Activated naive CD8-positive, alpha-beta T cell treated with anti-CD3 and anti-CD28 coated beads, Interleukin-2, amount 10 ng/mL, durations not matched to agents 7 days and 5 days (primary cell): ENCODE measurements around the gene CPN2. TPM values are rescaled to one million over a fixed set of nuclear protein-coding genes. Genes with fewer than 3 reads are reported as not detected.

Source experiments
- ATAC-seq: fragments of 150-1000 bp; cut with Tn5 transposase; one replicate; pipeline ENCODE4 v1.10.0; 2021; ENCODE audit warnings: low read depth, moderate library complexity
- POLR2A ChIA-PET: fragments of 350-600 bp; sonication (Branson Sonifier 250); formaldehyde crosslinking; loops from one replicate; lab custom pipeline; 2021; ENCODE audit warnings: antibody characterized with exemption; lab: Charles Lee
- DNase-seq: peaks from one replicate; pipeline ENCODE4 v3.0.0; 2021
- H3K27ac Mint-ChIP-seq: one replicate; pipeline ENCODE4 v1.8.0; 2022; ENCODE audit warnings: mild to moderate bottlenecking, mixed read lengths
- H3K27me3 Mint-ChIP-seq: one replicate; pipeline ENCODE4 v1.8.0; 2022; ENCODE audit warnings: mild to moderate bottlenecking, moderate library complexity, mixed read lengths
- H3K36me3 Mint-ChIP-seq: one replicate; pipeline ENCODE4 v1.8.0; 2021; ENCODE audit warnings: mild to moderate bottlenecking, mixed read lengths
- H3K4me1 Mint-ChIP-seq: one replicate; pipeline ENCODE4 v1.8.0; 2021; ENCODE audit warnings: mixed read lengths
- H3K4me3 Mint-ChIP-seq: one replicate; pipeline ENCODE4 v1.8.0; 2022; ENCODE audit warnings: mild to moderate bottlenecking, moderate library complexity, mixed read lengths
- H3K9me3 Mint-ChIP-seq: one replicate; pipeline ENCODE4 v1.8.0; 2021; ENCODE audit warnings: mixed read lengths
- total RNA-seq, 2 experiments: library from RNA; stranded (reverse); gene quantifications; one replicate each; pipeline ENCODE4 v1.2.3, GENCODE V29; 2021

CPN2 gene
- total RNA-seq, 2 experiments from 2014 or later = not detected

DNA sequence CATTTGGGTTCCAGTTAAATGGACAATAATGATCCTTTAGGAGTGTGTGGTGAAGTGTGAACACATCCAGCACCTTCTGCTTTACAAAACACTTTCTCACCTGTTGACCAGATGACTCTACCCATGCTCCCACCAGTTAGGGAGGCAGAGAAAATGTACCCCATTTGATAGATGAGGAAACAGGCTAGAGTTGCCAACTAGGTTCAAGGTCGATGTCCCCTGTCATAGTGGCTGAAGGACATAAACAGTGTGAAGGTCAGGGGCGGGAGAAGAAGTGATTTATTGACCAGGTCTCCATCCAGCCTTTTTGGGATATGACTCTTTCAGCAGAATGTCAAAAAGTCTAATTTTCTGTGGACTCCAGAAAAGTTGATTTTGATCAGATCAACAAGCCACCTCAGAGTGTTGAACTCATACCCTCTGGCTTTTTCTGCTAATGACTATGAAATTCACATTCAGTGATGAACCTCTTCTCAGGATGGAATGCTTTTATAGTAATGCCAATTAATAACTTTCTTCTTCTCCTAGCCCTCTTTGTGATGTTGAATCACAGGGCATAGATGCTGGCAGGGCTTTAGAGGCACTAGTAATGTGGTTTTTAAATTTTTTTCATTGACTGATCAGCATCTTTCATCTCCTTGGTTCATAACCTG is 57.5 kb downstream of the CPN2 start:
- H3K9me3 Mint-ChIP-seq = peaks cover 2% of the 10 kb centered on the region
- DNase-seq (no peak), ATAC-seq (no peak)
- H3K27me3 Mint-ChIP-seq = peaks cover 58% of the 10 kb centered on the region
- H3K4me3 Mint-ChIP-seq = no peak overlapping the region
- no peaks in the 10 kb centered on the region for H3K36me3 Mint-ChIP-seq
- no peak overlapping the region for H3K27ac Mint-ChIP-seq
- H3K4me1 Mint-ChIP-seq = no peaks in the 10 kb centered on the region
- POLR2A ChIA-PET = no interaction called here

DNA sequence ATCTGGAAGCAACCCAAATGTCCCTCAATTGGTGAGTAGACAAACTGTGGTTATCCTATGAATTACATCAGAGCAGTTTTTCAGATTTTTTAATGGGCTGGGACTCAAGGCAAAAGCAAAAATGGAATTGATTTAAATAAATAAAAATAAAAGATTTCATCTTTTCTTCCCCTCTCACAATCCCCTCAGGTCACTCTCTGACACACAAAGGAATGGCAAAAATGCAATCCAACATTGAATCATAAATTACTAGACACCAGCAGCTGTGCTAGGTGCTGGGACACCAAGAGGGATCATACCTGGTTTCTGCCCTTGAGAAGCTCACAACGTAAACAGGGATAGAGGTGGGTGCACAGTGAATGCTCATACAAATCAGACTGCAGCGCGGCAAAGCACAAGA is 58.8 kb downstream of the CPN2 start:
- ATAC-seq (no peak), DNase-seq (peak; percentile 1)
- no peaks in the 10 kb centered on the region for H3K36me3 Mint-ChIP-seq
- H3K27me3 Mint-ChIP-seq = peaks cover 56% of the 10 kb centered on the region
- H3K27ac Mint-ChIP-seq = no peak overlapping the region
- POLR2A ChIA-PET = no interaction called here
- H3K4me3 Mint-ChIP-seq = no peak overlapping the region
- H3K4me1 Mint-ChIP-seq = no peaks in the 10 kb centered on the region
- H3K9me3 Mint-ChIP-seq = peaks cover 2% of the 10 kb centered on the region

Other genes starting within 250 kb of the CPN2 start
- not detected for gene HES1, start 215.2 kb downstream of the CPN2 start, total RNA-seq
- gene LRRC15, start 18.4 kb upstream of the CPN2 start, total RNA-seq = not detected
- gene GP5, start 47.9 kb upstream of the CPN2 start, total RNA-seq = 1 to 10 TPM; 2.2 to 2.3 TPM
- gene ATP13A3, start 135.7 kb upstream of the CPN2 start, total RNA-seq = 10 to 100 TPM; 56.3 to 57.0 TPM